Measurements from ENCODE around the gene CLEC4C.

Gene CLEC4C

GRCh38 chr12:7719946-7720730, 27.0 kb downstream of the CLEC4C start:
- Histone ChIP-seq H3K9ac (ENCODE audit: low read length) (no peak overlapping the region), H3K4me1 (ENCODE audit: control insufficient read depth, insufficient read depth, low read length) (peaks cover 4% of the 10 kb centered on the region), H3K36me3 (ENCODE audit: control insufficient read depth, insufficient read depth, low read length, severe bottlenecking) (no peaks in the 10 kb centered on the region), H3K4me3 (ENCODE audit: low read length) (no peak overlapping the region), H3K27me3 (replicated peaks; ENCODE audit: control insufficient read depth, insufficient read depth, low read length) (peaks cover 5% of the 10 kb centered on the region), H3K9me3 (ENCODE audit: control insufficient read depth, low read length) (no peaks in the 10 kb centered on the region)
- no peak for DNase-seq (ENCODE audit: low read depth)

GRCh38 chr12:7716381-7716780, 30.8 kb downstream of the CLEC4C start:
- H3K4me1 ChIP-seq (ENCODE audit: control insufficient read depth, insufficient read depth, low read length), result peaks cover 4% of the 10 kb centered on the region
- H3K36me3 ChIP-seq (ENCODE audit: control insufficient read depth, insufficient read depth, low read length, severe bottlenecking), result no peaks in the 10 kb centered on the region
- no peak for DNase-seq (ENCODE audit: low read depth)
- peaks cover 9% of the 10 kb centered on the region for H3K27me3 ChIP-seq (replicated peaks; ENCODE audit: control insufficient read depth, insufficient read depth, low read length)
- no peak overlapping the region for H3K4me3 ChIP-seq (ENCODE audit: low read length)
- no peaks in the 10 kb centered on the region for H3K9me3 ChIP-seq (ENCODE audit: control insufficient read depth, low read length)
- no peak overlapping the region for H3K9ac ChIP-seq (ENCODE audit: low read length)

- no peak for DNase-seq (ENCODE audit: low read depth)
- H3K9ac ChIP-seq (ENCODE audit: low read length), result no peak overlapping the region
- H3K36me3 ChIP-seq (ENCODE audit: control insufficient read depth, insufficient read depth, low read length, severe bottlenecking), result no peaks in the 10 kb centered on the region
- H3K9me3 ChIP-seq (ENCODE audit: control insufficient read depth, low read length), result no peaks in the 10 kb centered on the region
- H3K4me3 ChIP-seq (ENCODE audit: low read length), result no peak overlapping the region
- no peaks in the 10 kb centered on the region for H3K4me1 ChIP-seq (ENCODE audit: control insufficient read depth, insufficient read depth, low read length)
- peaks cover 10% of the 10 kb centered on the region for H3K27me3 ChIP-seq (replicated peaks; ENCODE audit: control insufficient read depth, insufficient read depth, low read length)
Measured at GRCh38 chr12:7712841-7713442, 34.2 kb downstream of the CLEC4C start.

DNA sequence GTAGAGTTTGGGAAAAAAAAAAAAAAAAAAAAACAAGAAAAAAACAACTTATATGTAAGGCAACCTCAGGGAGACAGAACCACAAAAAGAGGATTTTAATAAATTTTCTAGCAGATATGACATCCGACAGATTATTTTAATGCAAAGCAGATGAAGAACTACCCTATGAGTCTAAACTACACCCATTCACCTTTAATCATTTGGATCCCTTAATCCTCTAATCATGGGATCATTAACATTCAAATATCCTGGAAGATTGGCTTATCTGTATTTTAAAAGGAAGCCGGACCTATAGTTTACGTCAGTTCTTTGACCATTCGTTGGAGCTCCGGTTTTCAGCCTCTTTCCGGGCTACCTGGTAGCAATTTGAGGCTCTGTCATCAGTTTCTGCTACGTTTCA, 36.0 kb downstream of the CLEC4C start, which contains the start of gene DPPA3:
DPPA3 (plus strand) TSS at position 301 of the 400 bp plus-strand sequence. CDS start 138 bp downstream, outside the sequence.
- H3K36me3 ChIP-seq (ENCODE audit: control insufficient read depth, insufficient read depth, low read length, severe bottlenecking), result no peaks in the 10 kb centered on the region
- no peaks in the 10 kb centered on the region for H3K4me1 ChIP-seq (ENCODE audit: control insufficient read depth, insufficient read depth, low read length)
- no peak within 1 kb of the TSS for H3K9ac ChIP-seq (ENCODE audit: low read length)
- peaks cover 9% of the 10 kb centered on the region for H3K27me3 ChIP-seq (replicated peaks; ENCODE audit: control insufficient read depth, insufficient read depth, low read length)
- H3K9me3 ChIP-seq (ENCODE audit: control insufficient read depth, low read length), result no peaks in the 10 kb centered on the region
- H3K4me3 ChIP-seq (ENCODE audit: low read length), result no peak within 1 kb of the TSS
- no peak for DNase-seq (ENCODE audit: low read depth)

DNA sequence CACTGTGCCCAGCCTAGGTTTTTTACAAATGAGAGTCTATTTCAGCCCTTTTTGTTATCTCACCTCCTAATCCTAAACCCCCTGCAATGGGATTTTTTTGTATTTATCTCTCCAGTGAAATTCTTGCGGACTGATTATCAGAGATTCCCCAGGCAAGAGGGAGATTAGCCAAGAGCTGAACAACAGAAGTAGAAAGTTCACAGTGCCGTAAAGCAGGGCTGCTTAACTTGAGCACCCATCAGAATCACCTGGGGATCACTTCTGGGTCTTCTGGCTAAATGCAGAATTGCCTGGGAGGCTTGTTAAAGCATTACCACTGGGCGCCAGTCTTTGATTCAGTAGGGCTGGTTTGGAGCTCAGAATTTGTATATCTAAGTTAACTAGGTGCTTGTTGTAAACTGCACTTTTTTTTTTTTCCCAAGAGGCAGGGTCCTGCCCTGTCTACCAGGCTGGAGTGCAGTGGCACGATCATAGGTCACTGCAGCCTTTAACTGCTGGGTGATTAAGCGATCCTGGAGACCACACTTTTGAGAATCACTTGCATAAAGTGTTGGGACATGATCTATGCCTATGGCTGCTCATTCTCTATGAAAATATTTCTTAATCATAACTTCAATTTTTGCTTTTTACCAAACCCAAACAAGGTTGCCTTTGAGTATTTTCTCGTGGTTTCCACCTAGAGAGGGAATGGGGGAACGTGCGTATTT, 37.1 kb downstream of the CLEC4C start:
- no peak for DNase-seq (ENCODE audit: low read depth)
- no peak overlapping the region for H3K4me3 ChIP-seq (ENCODE audit: low read length)
- H3K4me1 ChIP-seq (ENCODE audit: control insufficient read depth, insufficient read depth, low read length), result no peaks in the 10 kb centered on the region
- H3K9ac ChIP-seq (ENCODE audit: low read length), result no peak overlapping the region
- H3K9me3 ChIP-seq (ENCODE audit: control insufficient read depth, low read length), result no peaks in the 10 kb centered on the region
- no peaks in the 10 kb centered on the region for H3K36me3 ChIP-seq (ENCODE audit: control insufficient read depth, insufficient read depth, low read length, severe bottlenecking)
- peaks cover 9% of the 10 kb centered on the region for H3K27me3 ChIP-seq (replicated peaks; ENCODE audit: control insufficient read depth, insufficient read depth, low read length)

GRCh38 chr12:7705846-7706245, 41.3 kb downstream of the CLEC4C start:
- no peak overlapping the region for H3K4me3 ChIP-seq (ENCODE audit: low read length)
- peaks cover 5% of the 10 kb centered on the region for H3K27me3 ChIP-seq (replicated peaks; ENCODE audit: control insufficient read depth, insufficient read depth, low read length)
- H3K9me3 ChIP-seq (ENCODE audit: control insufficient read depth, low read length), result no peaks in the 10 kb centered on the region
- no peaks in the 10 kb centered on the region for H3K4me1 ChIP-seq (ENCODE audit: control insufficient read depth, insufficient read depth, low read length)
- H3K9ac ChIP-seq (ENCODE audit: low read length), result no peak overlapping the region
- no peaks in the 10 kb centered on the region for H3K36me3 ChIP-seq (ENCODE audit: control insufficient read depth, insufficient read depth, low read length, severe bottlenecking)
- no peak for DNase-seq (ENCODE audit: low read depth)

DNA sequence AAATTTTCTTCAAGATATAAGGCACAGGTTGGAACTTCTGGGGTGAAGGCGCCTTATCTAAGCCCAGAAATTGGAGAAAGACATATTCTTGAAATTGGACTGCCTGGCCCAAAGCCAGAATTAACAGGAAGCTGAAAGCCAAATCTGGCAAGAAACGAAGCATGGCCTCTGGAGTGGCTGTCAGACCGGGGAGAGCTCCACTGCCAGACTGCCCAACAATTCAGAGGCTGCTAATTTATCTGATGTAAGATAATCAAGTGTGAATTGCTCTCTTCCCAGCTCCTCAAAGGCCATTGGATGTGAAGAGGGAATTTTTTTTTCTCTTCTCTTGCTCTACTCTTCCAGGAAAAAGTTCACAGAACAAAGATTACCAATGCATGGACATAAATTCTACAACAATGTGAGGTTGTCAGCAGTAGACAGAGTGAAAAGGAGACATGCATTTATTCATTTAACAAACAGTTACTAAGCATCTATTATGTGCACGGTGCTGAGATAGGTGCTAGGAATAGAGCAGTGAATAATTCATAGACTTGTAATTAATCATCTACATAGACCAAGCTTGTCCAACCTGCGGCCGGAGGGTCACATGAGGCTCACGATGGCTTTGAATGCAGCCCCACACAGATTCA, 51.5 kb downstream of the CLEC4C start, which contains the start of gene GDF3:
GDF3 (minus strand) TSS at position 210 of the 632 bp plus-strand sequence; CDS start at position 163, 47 bp downstream.
- Histone ChIP-seq H3K9me3 (ENCODE audit: control insufficient read depth, low read length) (no peaks in the 10 kb centered on the region), H3K27me3 (replicated peaks; ENCODE audit: control insufficient read depth, insufficient read depth, low read length) (no peaks in the 10 kb centered on the region), H3K9ac (ENCODE audit: low read length) (no peak within 1 kb of the TSS), H3K36me3 (ENCODE audit: control insufficient read depth, insufficient read depth, low read length, severe bottlenecking) (no peaks in the 10 kb centered on the region), H3K4me3 (ENCODE audit: low read length) (peak within 1 kb of the TSS; percentile 15), H3K4me1 (ENCODE audit: control insufficient read depth, insufficient read depth, low read length) (peaks cover 7% of the 10 kb centered on the region)
- peak; percentile 18 for DNase-seq (ENCODE audit: low read depth)

- H3K36me3 ChIP-seq (ENCODE audit: control insufficient read depth, insufficient read depth, low read length, severe bottlenecking), result no peaks in the 10 kb centered on the region
Measured at GRCh38 chr12:7695237-7695560, 52.0 kb downstream of the CLEC4C start.

GRCh38 chr12:7694556-7695236, 52.5 kb downstream of the CLEC4C start:
- no peak overlapping the region for H3K9ac ChIP-seq (ENCODE audit: low read length)
- H3K4me1 ChIP-seq (ENCODE audit: control insufficient read depth, insufficient read depth, low read length), result peaks cover 7% of the 10 kb centered on the region
- no peaks in the 10 kb centered on the region for H3K9me3 ChIP-seq (ENCODE audit: control insufficient read depth, low read length)
- H3K36me3 ChIP-seq (ENCODE audit: control insufficient read depth, insufficient read depth, low read length, severe bottlenecking), result no peaks in the 10 kb centered on the region
- no peak overlapping the region for H3K4me3 ChIP-seq (ENCODE audit: low read length)
- H3K27me3 ChIP-seq (replicated peaks; ENCODE audit: control insufficient read depth, insufficient read depth, low read length), result no peaks in the 10 kb centered on the region
- no peak for DNase-seq (ENCODE audit: low read depth)

More at GRCh38 chr12:7695237-7695560, 52.0 kb downstream of the CLEC4C start:
- peak overlapping the region; percentile 15 for H3K4me3 ChIP-seq (ENCODE audit: low read length)
- no peaks in the 10 kb centered on the region for H3K27me3 ChIP-seq (replicated peaks; ENCODE audit: control insufficient read depth, insufficient read depth, low read length)
- no peak overlapping the region for H3K9ac ChIP-seq (ENCODE audit: low read length)
- H3K4me1 ChIP-seq (ENCODE audit: control insufficient read depth, insufficient read depth, low read length), result peaks cover 7% of the 10 kb centered on the region
- no peak for DNase-seq (ENCODE audit: low read depth)
- no peaks in the 10 kb centered on the region for H3K9me3 ChIP-seq (ENCODE audit: control insufficient read depth, low read length)

- Histone ChIP-seq H3K36me3 (ENCODE audit: control insufficient read depth, insufficient read depth, low read length, severe bottlenecking) (no peaks in the 10 kb centered on the region), H3K9ac (ENCODE audit: low read length) (no peak overlapping the region), H3K27me3 (replicated peaks; ENCODE audit: control insufficient read depth, insufficient read depth, low read length) (no peaks in the 10 kb centered on the region), H3K4me3 (ENCODE audit: low read length) (no peak overlapping the region), H3K4me1 (ENCODE audit: control insufficient read depth, insufficient read depth, low read length) (peaks cover 7% of the 10 kb centered on the region), H3K9me3 (ENCODE audit: control insufficient read depth, low read length) (no peaks in the 10 kb centered on the region)
- DNase-seq (ENCODE audit: low read depth), result no peak
Measured at GRCh38 chr12:7693793-7694192, 53.4 kb downstream of the CLEC4C start.

Data from adipocyte (in vitro differentiated cells).